HG02943 (cell line): Measurements from ENCODE around the gene XXYLT1.

ENCODE experiments used
- ATAC-seq: cut with Tn5 transposase; IDR thresholded peaks from one replicate; pipeline ENCODE4 v1.9.1; 2021; ENCODE audit warnings: mild to moderate bottlenecking, low read depth, moderate library complexity; ENCODE audit not compliant: unreplicated experiment

Gene XXYLT1

DNA sequence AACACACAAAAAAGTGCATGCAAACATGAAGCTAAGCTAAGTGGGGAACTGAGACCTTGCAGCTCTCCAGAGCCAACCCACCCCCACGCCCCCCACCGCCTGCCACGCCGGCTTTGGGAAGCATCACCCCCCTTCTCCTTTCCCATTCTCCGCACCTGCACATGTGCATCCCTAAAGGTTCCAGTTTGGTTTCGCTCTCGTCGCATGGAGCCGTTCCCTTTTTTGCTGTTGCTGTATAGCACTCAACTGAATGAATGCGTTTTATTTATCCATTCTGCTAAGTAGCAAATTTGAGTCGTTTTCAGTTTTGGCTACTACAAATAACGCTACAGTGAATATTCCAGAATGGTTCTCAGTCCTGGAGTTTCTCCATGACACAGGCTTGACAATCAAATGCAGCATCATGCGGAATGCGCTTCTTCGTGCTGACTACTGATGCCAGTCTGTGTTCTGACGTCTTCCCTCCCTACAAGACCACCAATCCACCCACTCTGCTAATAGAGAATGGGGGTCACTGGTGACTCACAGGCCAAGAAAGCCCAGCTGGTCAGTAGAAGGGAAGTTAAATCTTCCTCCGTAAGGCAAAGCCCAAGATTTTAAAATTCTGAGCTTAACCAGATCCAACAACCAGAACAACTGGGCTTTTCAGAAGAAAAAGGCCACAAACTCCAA, 115.3 kb downstream of the XXYLT1 start:
- no peak for ATAC-seq

DNA sequence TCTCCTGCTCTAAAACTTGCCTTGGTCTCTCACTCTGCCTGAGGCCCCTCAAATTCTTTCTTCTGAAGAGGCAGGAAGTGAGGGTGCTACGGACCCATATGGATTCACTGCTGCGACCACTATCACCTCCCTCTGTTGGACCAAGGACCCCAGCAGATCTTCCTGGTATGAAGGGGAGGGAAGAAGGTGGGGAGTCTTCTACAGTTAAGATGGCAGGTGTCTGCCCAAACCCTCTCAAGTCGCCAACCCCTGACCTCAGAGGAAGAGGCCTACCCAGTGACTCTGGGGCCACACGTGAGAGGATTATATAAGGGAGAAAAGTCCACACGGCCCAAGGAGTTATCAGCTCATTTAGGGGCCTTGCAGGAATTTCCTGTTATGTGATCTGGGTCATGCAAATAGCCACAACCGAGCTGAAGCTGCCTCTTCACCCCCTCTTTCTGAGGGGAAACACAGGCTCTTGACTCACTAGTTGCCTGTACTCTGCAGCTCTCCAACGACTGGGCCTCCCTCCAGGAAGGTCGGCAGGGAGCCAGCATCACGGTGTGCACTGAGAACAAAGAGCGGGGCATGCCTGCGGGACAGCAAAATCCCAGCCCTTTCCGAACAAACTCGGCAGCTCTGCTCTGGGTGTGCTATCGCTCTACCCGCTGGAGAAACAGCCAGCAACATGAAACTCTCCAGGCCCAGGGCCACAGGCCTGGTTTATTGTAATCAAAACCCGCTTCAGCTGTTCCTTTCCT, 116.0 kb downstream of the XXYLT1 start:
- no peak for ATAC-seq

DNA sequence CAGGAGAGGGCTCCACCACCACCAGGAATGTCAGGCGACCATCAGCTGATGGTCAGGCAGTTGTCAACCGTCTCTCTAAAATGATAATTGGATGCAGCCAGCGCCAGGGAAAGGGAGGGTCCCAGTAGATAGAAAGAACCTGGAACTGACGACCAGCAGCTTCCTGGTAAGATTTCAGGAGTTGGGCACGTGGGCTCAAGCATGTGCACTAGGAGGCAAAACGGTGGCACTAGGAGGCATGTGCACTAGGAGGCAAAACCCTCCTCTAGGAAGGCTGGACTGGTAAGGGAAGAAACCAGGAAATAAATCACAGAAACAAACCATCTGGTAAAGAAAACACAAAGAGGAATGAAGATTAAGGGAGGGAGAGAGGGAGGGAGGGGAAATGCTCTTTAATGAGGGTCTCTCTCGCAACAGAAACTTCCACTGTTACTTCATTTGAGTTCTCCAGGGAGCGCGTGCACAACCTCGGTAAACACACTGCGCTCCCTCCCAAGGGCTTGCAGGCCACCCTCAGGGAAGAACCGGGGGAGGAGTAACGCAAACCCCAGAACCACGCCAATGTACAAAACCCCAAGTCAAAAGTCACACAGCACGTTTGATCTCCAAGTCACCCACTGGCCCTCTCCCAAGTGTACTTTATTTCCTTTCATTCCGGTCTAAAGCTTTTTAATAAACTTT, 116.7 kb downstream of the XXYLT1 start:
- ATAC-seq = no peak

DNA sequence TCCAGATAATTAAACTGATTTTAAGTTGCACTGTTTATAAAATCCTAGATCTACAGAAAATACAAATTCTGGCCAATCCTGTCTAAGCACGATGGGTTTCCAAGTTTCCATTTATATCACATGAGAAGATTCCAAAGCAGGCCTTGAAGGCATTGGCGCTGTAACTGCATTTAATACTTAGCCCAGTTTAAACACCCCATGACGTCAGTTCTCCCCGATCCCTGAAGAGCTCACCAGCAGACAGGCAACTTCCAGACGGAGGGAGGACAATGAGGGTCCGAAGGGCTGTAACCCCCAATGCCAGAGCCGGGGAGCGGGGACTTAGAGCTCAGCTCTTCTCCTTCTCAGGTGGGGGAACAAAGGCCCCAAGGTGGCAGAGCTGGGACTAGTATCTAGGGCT, 117.3 kb downstream of the XXYLT1 start:
- ATAC-seq = no peak

DNA sequence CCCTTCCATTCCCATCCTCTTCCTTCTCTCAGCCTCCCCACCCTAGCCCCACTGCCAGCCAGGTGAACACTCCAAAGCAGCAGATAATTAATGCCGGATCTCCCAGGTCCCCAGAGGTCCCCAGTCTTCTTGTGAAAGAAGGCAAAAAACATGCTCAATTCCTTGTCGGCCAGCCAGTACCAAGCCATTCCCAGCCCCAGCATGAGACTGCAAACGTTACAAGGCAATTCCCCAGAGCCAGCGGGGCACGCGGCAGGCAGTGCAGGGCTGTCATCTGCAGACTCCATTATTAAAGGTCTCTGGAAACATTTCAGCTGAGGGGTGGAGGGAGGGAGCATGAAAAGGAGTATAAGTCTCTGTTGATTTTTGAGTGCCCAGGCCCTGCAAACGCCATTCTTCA, 117.8 kb downstream of the XXYLT1 start:
- no peak for ATAC-seq

DNA sequence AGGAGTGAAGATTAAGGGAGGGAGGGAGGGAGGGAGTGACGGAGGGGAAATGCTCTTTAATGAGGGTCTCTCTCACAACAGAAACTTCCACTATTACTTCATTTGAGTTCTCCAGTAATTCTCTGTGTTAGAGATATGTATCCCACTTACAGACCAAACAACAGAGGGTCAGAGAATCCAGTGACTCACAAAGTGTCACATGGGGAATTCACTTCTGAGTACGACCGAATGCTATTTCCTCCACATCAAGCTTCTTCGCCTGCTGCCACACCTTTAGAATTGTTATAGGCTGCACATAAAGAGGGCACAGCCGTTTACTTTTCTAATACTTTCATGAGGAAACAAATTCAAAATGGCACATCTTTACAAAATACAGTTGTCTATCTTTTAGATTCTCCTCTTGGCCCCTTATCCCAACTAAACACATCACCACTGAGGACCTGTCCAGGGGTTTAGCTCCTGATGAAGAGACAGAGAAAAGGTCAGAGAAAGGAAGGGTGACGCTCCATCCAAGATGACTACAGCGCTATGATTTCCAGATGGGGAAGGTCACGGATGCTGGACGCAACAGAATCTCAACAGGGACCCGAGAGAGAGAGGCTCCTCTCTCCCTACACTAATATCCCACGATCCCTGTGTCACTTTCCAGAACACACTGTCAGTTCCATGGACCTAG, 119.0 kb downstream of the XXYLT1 start:
- no peak for ATAC-seq

DNA sequence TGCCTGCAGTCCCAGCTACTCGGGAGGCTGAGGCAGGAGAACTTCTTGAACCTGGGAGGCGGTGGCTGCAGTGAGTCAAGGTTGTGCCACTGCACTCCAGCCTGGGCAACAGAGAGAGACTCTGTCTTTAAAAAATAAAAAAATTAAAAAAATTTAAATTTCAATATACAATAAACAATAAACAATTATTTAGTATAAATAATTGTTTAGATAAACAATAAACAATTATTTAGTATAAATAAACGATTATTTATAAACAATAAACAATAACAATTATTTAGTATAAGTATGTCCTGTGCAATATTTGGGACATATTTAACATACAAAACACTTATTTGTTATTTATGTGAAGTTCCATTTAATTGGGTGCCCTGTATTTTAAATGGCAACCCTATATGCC, 119.6 kb downstream of the XXYLT1 start:
- no peak for ATAC-seq

DNA sequence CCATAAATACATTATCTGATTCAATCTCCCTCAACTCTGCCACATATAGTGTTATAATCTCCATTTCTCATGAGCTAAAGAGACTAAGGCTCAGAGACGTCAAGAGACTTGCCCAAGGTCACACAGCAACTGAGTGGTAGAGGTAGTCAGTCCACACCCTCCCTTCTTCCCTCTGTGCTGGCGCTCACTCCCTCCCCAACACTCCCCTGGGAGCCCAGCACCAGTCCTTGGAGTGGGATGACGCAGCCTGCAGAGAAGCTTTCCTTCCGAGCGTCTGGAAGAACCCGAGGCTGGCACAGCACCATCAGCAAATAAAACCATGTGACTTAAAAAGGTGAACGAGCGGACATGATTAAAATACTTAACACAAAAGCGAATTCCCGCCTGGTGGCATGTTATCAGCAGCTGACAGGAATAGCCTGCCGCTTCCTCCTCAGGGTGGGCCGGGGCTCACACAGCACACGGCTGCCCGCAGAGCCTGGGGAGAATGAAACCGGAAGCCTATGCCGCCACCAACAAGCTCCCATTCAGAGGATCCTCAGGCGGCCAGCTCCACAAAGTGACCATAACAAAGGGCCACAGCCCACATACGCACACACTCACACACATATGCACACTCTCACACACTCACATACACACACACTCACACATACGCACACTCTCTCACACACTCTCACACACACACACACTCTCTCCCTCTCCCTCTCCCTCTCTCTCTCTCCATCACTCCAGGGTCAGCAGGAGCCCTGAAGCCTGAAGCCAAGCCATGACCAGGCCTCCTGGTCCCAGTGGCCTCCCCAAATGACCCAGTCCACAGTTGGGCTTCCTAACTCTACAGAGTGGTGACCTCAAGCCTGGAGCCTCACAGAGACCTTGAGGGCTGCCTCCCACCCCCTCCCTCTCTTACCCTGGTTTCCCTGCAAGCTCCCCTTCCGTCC, 120.5 kb downstream of the XXYLT1 start:
- ATAC-seq = no peak

DNA sequence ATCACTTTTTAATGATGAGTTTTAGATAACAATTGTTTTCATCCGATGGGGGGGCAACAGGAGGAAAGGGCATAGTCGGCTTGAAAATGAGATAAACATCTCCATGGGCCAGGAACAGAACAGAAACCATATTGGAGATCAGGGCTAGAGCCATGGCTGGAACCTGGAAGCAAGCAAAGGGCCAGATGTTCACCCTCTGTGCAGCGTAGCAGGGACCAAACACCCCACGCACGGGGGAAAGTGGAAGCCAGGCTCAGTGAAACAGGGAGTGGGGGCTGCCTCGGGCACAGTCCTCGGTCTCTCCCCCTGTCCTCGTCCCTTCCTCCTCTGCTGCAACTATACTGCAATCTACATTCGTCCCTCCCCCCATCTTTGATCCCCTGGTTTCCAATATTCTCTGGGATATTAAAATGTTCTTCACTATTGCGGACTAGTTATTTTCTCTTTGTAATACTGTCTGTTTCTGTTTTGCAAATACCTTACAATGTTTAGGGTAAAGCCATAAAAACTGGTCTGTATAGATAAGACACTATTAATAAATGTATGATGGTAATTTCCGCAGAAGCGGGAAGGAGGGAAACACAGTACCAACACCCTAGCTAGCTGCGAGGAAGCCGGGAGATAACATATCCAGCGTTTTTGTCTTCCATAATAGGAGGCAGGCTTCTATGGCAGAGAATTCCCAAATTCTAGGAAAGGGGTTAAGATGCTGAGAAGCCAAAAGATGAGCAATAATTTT, 121.5 kb downstream of the XXYLT1 start:
- no peak for ATAC-seq

DNA sequence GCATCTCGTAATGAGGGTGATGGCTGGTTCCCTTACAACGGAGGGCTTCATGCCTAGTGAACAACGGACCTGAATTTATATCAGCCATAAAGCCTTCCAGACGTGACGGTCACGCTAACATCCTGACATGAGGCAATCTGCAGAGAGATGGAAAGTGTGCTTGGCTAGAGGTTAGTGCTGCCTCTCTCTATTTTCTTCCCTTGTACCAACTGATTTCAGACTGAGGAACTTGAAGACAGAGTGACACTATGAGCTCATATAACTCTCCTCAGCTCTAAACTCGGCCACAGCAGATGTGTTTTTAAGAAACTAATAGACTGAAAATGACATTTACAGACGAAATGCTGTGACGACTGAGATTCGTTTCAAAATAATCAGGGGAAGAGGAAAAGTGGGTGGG, 122.4 kb downstream of the XXYLT1 start:
- ATAC-seq = no peak

DNA sequence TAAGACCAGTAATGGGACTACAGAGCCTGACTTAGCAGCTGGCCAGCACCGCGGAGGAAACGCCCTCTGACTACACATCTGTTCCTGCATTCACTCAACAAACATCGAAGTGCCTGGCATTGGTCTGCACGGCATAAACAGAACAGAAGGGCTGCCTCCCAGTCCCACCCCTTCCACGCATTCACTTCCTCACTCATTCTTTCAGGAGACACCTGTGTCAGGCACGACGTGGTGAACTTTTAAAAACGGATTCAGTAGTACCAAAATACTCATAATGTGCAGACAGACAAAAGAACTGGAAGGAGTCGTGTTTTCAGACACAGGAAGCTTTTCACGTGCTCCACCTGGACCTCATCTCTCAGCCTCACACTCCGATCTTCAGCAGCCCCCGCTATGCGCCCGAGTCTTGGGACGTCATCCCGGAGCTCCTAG, 123.3 kb downstream of the XXYLT1 start:
- ATAC-seq = peak; percentile 74

DNA sequence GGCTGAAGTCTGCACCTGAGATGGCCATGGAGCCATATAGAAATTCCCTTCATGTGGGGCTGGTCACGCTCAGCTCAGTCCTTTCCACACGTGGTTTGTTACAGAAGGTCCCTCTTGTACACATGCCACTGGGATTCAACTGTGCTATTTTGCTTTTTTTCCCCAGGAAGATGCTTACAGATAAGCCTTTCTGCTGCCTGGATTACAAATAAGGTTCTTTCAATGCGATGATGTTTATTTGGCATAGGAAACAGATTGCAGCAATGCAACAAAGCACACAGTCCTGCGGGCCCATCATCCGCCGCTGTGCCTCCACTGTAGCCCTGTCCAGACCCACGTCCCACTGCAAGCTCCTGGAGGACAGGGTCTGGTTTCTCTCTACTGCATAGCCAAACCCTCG, 124.8 kb downstream of the XXYLT1 start:
- ATAC-seq = no peak

DNA sequence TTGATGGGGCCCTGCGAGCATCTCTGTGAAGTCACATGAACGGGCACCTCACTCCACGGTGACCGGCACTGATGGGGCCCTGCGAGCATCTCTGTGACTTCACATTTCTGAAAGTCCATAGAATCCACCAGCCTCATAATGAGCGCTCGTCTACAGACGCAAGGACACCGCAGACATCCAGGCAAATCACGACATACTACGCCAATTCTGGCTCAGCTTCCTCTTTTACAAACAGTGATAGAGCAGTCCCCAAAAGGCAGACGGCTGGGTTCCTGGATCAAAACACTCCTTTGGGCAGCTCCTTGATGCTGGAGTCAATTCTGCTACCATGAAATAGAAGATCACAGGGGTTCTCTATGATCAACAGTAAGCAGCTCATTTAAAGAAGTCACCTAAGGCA, 125.4 kb downstream of the XXYLT1 start:
- no peak for ATAC-seq

DNA sequence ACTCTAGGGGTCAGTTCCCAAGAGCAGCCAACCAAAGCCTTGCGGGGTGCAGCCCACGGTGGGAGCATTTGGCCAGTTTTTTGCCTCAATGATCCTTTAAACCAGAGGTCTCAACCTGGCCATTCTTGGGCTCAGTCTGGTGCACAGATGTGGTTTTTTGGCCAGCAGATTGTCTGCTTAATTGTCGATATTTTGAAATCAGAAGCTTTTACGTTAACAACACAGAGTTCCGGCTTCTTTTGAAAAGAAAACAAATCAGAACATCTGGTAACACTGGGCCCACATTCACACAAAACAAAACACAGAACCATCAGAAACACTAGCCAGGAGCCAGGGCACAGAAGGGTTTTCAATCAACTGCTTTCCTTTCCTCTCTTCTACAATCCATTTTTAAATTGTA, 127.7 kb downstream of the XXYLT1 start:
- no peak for ATAC-seq

DNA sequence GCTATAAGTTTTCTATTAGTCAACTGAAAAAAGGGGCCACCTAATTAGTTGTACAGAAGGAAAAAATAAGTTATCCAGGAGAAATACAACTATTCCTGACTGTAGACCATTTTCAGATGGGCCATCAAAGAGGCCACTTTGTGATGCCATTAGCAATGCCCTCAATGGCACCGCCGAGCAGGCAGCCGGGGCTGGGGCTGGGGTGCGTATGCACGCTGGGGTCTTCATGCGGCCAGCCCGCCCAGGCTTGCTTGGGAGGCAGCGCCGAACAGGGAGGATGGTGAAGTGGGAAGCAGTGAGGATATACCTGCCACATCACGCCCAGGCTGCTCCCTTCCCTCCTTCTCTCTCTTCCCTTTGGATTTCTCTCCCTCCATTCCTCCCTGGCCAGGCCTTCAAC, 128.4 kb downstream of the XXYLT1 start:
- ATAC-seq = no peak

DNA sequence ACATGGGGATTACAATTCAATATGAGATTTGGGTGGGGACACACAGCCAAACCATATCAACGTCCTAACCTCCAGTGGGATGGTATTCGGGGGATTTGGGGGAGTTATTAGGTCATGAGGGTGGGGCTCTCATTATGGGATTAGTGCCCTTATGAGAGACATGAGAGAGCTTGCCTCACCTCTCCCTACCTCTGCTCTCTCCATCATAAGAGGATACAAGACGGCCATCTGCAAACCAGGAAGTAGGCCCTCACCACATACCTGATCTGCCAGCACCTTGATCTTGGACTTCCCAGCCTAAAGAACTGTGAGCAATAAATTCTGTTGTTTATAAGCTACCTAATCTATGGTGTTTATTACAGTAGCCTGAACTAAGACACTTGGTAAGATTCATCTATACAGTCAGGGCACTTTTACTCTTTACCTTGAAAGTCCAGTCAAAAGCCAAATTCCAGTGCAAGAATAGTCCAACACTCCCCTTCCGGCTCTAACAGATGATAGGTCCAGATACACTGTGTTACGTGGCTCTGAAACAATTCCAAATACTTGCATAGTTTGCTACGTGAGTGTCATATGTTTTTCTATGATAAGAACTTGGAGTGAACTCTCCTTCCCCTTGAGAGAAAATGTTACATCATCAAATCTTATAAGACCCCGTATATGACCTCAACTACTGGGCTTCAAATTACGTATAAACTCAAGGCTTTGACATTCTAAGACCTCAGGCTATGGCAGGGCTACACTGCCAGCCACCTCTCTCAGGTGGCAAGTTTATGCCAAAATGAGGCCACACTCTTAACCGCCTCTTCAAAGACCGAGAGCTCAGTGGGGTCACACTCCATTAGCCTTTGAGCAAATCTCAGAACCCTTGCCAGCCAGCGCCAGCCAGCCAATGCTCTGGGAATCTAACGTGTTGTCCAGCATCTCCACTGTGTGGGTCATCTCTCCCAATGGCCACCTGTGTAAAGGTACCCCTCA, 129.9 kb downstream of the XXYLT1 start:
- no peak for ATAC-seq

DNA sequence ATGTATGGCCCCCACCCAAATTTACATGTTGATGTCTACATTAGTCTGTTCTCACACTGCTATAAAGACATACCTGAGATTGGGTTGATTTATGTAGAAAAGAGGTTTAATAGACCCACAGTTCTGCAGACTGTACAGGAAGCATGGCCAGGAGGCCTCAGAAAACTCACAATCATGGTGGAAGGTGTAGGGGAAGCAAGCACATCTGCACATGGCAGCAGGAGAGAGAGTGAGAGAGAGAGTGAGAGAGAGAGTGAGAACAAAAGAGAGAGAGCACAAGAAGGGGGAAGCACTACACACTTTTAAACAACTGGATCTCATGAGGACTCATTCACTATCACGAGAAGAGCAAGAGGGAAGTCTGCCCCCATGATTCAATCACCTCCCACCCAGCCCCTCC, 130.5 kb downstream of the XXYLT1 start:
- ATAC-seq = no peak

DNA sequence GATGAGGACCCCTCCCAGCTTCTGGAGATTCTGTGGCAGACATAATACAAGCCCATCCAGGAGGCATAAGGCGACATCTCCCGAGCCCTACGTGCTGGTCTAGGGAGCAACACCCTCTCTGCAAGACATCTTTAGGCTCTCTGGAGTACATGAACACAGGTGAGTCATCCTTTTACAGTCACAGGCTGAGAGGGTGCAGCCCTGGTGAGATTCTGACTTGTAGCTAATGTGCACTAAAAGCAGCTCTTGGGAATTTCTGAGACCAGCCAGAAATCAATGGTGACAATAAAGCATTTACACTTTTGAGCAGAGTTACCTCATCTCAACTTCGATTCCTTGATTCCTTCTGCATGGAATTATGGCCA, 131.1 kb downstream of the XXYLT1 start:
- ATAC-seq = no peak
